ENCODE measurements around the gene RPS3.
"Not testable (repeated sequence)": the region's sequence is repeated elsewhere in the genome, so short reads cannot be mapped to it uniquely, and the experiment has no call there.

RPS3 gene

GRCh38 chr11:75380716-75381420 lies 18.4 kb upstream of the RPS3 start:
- no peak for DNase-seq (ENCODE audit: low spot score)

- no peak for DNase-seq (ENCODE audit: low spot score)
Observed at GRCh38 chr11:75383246-75383645, 16.1 kb upstream of the RPS3 start.

- DNase-seq (ENCODE audit: low spot score), result peak; percentile 75
Observed at GRCh38 chr11:75384438-75385080, 14.8 kb upstream of the RPS3 start.

GRCh38 chr11:75386942-75387630 lies 12.2 kb upstream of the RPS3 start:
- no peak for DNase-seq (ENCODE audit: low spot score)

- no peak for DNase-seq (ENCODE audit: low spot score)
Observed at GRCh38 chr11:75387736-75388294, 11.5 kb upstream of the RPS3 start.

- peak; percentile 89 for DNase-seq (ENCODE audit: low spot score)
Observed at GRCh38 chr11:75388386-75389275, 10.7 kb upstream of the RPS3 start.

GRCh38 chr11:75389276-75389605 lies 10.1 kb upstream of the RPS3 start:
- DNase-seq (ENCODE audit: low spot score), result no peak

- no peak for DNase-seq (ENCODE audit: low spot score)
Observed at GRCh38 chr11:75389925-75390324, 9.4 kb upstream of the RPS3 start.

- no peak for DNase-seq (ENCODE audit: low spot score)
Observed at GRCh38 chr11:75394085-75394840, 5.1 kb upstream of the RPS3 start.

- DNase-seq (ENCODE audit: low spot score), result no peak
Observed at GRCh38 chr11:75398906-75399305, 412 bp upstream of the RPS3 start.

- no peak for DNase-seq (ENCODE audit: low spot score)
Observed at GRCh38 chr11:75400146-75400865, 988 bp downstream of the RPS3 start.

GRCh38 chr11:75402002-75402773 lies 2.9 kb downstream of the RPS3 start:
- no peak for DNase-seq (ENCODE audit: low spot score)

- no peak for DNase-seq (ENCODE audit: low spot score)
Observed at GRCh38 chr11:75403037-75403436, 3.7 kb downstream of the RPS3 start.

- DNase-seq (ENCODE audit: low spot score), result no peak
Observed at GRCh38 chr11:75403983-75404658, 4.8 kb downstream of the RPS3 start.

GRCh38 chr11:75406338-75406777 lies 7.0 kb downstream of the RPS3 start:
- DNase-seq (ENCODE audit: low spot score), result no peak

- no peak for DNase-seq (ENCODE audit: low spot score)
Observed at GRCh38 chr11:75408957-75409219, 9.6 kb downstream of the RPS3 start.

- not testable (repeated sequence) for DNase-seq (ENCODE audit: low spot score)
Observed at GRCh38 chr11:75409971-75410370, 10.7 kb downstream of the RPS3 start.

- DNase-seq (ENCODE audit: low spot score), result not testable (repeated sequence)
Observed at GRCh38 chr11:75413146-75413545, 13.8 kb downstream of the RPS3 start.

- DNase-seq (ENCODE audit: low spot score), result no peak
Observed at GRCh38 chr11:75413864-75414263, 14.5 kb downstream of the RPS3 start.
